ENCODE measurements around the gene P2RY11.
A peak's percentile ranks its signal among the peaks of the same experiment; 100 is the strongest.

P2RY11 gene

DNA sequence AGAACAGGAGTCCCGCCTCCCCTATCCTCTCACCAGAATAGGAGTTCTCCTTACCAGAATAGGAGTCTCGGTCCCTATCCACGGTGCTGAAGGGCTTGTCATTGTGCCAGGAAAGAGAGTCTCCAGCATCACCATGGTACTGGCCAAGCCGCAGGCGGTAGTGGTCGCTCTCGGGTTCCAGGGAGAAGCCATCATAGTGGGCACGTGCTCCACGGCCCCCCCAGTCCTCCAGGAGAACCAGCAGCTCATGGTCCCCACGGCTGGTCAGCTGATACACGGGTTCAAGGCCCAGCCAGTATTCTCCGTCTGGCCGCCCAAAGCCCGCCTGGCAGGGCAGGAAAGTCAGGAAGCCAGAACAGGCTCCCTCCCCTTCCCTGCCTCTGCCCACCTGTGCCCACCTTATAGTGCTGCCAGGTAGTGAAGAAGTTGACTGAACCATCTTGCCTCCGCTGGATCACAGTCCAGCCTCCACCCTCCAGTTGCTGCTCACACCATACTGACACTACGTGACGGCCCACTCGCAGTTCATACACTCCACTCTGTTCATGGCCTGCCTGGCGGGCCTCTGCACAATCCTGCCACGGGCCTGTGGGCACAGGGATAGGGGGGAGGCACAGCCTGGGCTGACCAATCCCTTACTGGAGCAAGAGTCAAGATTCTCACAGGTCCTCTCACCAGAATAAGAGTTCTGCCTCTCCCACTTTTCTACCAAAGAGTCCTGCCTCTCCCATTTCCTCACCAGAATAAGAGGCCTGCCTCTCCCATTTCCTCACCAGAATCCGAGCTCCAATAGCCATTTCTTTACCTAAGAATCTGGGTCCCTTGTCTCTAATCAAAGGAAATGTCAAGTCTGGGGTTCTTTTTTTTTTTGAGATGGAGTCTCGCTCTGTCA lies 18.0 kb upstream of the P2RY11 start:
- no peak for DNase-seq (ENCODE audit: low read depth, low spot score)

DNA sequence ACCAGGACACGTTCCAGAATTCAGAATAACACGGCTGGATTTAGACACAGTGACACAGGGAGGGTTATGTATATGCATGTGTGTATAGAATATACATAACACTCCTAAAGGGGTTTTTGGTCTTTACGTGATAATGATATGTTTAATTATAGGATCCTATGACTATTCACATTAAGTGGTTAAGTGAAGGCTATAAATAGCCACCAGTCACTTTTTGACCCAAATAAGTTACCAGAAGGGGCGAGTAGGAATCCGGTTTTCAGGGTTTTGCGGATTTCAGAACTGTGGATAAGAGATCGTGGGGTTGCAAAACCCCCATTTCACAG lies 15.9 kb upstream of the P2RY11 start:
- no peak for DNase-seq (ENCODE audit: low read depth, low spot score)

- DNase-seq (ENCODE audit: low read depth, low spot score), result peak; percentile 77
Observed at GRCh38 chr19:10095948-10096614, 15.4 kb upstream of the P2RY11 start.

DNA sequence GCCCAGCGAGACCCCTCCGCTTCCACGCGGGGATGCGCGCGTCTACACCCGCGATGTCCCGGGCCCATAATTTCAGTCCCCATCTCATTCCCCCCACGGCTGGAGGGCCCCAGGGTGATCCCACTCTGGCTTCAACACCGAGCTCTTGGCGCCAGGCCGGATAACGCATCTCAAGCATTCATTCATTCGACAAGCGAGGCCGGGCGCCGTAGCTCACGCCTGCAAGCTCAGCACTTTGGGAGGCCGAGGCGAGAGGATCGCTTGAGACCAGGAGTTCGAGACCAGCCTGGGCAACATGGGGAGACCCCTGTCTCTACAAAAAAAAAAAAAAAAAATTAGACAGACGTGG lies 14.9 kb upstream of the P2RY11 start:
- no peak for DNase-seq (ENCODE audit: low read depth, low spot score)

DNA sequence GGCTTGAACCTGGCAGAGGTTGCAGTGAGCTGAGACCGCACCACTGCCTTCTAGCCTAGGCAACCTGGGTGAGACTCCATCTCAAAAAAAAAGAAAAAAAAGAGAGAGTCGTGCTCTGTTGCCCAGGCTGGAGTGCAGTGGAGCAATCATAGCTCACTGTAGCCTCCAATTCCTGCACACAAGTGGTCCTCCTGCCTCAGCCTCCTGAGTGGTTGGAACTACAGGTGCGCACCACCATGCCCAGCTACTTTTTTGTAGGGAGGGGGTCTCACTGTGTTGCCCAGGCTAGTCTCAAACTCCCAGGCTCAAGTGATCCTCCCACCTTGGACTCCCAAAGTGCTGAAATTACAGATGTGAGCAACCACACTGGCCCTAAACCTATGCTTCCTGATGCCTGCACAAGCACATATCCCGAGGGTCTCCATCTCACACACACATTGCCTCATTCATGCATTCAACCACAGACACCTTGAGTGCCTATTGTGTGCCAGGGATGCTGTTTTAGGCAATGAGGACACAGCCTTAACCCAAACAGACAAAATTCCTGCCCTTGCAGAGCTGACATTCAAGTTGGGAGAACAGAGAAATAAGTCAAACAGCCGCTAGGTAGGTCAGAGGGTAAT lies 11.2 kb upstream of the P2RY11 start:
- no peak for DNase-seq (ENCODE audit: low read depth, low spot score)

DNA sequence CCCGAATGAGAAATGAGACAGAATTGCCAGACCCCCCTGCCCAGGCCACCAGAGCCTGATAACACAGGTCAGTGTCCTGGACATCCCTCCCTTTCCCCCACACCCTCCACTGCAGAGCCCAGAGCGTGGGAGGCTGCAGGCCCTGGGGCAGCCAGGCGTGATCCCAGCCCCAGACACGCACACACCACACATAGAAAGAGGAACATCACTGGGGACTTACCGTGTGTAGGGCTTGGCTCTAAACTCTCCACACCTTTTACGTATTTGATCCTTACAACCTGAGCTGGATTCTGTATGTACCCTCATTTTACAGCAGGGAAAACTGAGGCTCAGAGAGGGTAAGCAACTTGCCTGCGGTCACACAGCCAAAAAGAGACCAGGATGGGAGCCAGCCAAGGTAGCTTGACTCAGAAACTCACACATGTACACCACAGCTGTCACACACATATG lies 8.7 kb upstream of the P2RY11 start:
- no peak for DNase-seq (ENCODE audit: low read depth, low spot score)

- no peak for DNase-seq (ENCODE audit: low read depth, low spot score)
Observed at GRCh38 chr19:10104130-10104513, 7.4 kb upstream of the P2RY11 start.

- DNase-seq (ENCODE audit: low read depth, low spot score), result peak; percentile 69
Observed at GRCh38 chr19:10104665-10105508, 6.6 kb upstream of the P2RY11 start.

DNA sequence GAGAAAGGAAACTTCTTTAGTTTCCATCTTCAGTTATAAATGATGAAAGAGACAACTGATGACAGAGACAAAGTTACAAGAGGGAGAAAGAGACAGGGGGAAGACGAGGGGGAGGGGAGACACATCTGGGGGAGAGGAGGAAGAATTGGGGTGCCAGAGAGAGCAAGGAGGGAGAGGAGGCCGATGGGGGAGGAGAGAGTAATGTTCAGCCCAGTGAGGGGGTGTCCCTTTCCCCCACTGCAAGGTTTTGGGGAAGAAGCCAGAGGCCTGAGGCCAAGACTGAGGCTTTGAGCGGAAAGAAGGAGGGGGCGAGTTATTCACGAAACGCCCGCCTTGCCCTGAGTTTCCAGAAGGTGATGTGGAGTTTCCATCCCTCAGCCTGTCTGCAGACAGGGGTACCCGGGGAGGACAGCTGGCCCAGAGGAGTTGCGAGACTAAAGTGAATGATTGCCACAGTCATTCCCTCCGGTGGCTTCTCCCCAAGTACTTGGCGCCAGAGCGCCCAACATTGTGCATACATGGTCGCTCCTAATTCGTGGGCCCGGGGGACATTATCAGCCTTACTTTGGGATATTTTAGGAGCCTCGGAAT lies 5.9 kb upstream of the P2RY11 start:
- peak; percentile 56 for DNase-seq (ENCODE audit: low read depth, low spot score)

DNA sequence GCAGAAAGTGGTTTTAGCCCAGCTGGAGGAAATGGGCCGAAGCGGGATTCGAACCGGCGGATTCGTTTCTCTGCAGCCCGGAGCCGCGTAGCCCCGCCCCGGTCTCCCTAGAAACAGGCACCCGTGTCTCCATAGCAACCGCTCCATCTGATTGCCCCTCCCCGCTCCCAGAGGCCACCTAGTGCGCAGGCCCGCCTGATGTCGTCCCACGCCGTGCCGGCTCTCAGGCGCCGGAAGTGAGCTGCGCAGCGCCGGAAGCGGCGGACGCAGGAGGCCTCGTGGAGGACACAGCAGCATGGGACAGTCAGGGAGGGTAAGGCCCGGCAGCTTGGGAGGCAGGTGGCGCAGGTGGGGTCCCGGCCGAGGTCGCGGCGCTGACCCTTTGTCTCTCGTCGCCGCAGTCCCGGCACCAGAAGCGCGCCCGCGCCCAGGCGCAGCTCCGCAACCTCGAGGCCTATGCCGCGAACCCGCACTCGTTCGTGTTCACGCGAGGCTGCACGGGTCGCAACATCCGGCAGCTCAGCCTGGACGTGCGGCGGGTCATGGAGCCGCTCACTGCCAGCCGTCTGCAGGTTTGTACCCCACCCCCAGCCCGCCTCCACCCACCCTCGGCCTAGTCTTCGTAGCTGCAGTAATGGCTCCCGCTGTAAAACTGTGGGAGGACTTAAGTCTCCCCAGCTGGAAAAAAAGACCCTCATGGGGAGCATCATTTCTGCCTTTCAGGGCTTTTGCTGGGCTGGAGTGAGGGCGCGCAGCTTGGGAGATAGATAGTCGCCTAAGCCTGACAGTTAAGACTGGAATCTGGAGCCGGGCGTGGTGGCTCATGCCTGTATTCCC lies 5.2 kb upstream of the P2RY11 start, which contains the start of gene PPAN:
PPAN (plus strand) TSS at position 263 of the 837 bp plus-strand sequence; CDS start at position 296, 33 bp downstream.
- peak; percentile 96 for DNase-seq (ENCODE audit: low read depth, low spot score)

GRCh38 chr19:10107254-10107653 lies 4.2 kb upstream of the P2RY11 start:
- DNase-seq (ENCODE audit: low read depth, low spot score), result no peak

GRCh38 chr19:10107817-10108367 lies 3.6 kb upstream of the P2RY11 start:
- no peak for DNase-seq (ENCODE audit: low read depth, low spot score)

DNA sequence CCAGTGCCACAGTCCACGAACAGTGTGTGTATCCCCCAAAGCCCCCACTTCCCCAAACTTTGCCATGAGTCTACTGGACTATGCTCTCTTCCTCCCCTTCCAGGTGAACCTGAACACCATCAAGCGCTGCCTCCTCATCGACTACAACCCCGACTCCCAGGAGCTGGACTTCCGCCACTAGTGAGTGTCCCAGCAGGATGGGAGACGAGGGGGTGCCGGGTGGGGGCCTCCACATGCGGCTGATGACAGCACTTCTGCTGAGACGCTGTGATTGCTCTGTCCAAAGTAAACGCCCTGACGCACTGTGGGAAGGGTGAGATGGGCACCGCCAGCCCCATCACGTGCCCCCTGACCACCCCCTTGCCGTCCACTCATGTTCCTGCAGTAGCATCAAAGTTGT lies 2.0 kb upstream of the P2RY11 start:
- no peak for DNase-seq (ENCODE audit: low read depth, low spot score)

DNA sequence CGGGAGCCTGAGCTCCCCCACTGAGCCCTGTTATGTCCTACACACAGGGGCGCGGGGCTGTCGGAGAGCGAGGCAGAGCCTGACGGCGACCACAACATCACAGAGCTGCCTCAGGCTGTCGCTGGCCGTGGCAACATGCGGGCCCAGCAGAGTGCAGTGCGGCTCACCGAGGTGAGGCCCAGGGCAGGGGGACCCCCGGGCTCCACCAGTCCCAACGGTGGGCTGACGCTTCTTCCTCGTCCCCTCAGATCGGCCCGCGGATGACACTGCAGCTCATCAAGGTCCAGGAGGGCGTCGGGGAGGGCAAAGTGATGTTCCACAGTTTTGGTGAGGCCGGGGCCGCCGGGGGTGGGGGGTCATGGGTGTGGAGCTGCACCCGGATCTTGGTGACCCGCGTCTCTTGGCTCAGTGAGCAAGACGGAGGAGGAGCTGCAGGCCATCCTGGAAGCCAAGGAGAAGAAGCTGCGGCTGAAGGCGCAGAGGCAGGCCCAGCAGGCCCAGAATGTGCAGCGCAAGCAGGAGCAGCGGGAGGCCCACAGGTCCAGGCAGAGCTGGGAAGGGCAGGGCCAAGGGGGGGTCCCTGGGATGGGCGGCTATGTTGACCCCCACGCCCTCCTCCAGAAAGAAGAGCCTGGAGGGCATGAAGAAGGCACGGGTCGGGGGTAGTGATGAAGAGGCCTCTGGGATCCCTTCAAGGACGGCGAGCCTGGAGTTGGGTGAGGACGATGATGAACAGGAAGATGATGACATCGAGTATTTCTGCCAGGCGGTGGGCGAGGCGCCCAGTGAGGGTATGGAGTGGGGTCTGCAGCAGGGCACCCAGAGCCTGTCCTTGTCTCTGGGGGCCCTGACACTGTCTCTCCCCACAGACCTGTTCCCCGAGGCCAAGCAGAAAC lies 1.2 kb upstream of the P2RY11 start:
- no peak for DNase-seq (ENCODE audit: low read depth, low spot score)

- no peak for DNase-seq (ENCODE audit: low read depth, low spot score)
Observed at GRCh38 chr19:10110972-10111317, 548 bp upstream of the P2RY11 start.

GRCh38 chr19:10112037-10112761 lies 706 bp downstream of the P2RY11 start:
- no peak for DNase-seq (ENCODE audit: low read depth, low spot score)

DNA sequence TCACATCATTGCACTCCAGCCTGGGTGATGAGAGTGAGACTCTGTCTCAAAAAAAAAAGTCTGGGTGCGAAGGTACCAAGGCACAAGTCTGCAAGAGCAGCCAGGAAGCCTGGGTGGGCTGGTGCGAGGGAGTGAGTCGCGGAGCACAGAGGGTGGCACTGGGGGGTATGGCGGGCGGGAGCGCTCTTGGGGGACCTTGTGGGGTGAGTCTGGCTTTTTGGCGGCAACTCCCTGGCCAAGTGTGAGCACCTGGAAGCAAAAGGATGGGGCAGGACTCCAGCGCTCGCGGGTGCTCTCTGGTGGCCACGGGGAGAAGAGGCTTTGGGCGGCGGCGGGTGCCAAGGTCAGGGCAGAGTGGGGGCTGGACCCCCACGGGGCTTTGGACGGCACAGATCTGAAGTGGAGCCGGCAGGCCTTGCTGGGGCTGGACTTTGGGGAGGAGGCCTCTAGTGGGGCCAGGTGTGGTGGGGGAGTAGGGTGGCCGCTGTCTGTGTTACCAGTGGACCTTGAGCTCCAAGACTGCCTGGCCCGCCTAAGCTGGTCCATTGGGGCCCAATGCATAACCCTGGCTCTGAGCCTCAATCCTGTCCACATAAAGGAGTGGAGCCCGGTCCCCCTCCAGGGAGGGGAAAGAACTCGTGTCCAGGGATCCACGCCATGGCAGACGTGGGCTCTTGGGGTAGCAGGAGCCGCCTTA lies 1.6 kb downstream of the P2RY11 start:
- no peak for DNase-seq (ENCODE audit: low read depth, low spot score)

DNA sequence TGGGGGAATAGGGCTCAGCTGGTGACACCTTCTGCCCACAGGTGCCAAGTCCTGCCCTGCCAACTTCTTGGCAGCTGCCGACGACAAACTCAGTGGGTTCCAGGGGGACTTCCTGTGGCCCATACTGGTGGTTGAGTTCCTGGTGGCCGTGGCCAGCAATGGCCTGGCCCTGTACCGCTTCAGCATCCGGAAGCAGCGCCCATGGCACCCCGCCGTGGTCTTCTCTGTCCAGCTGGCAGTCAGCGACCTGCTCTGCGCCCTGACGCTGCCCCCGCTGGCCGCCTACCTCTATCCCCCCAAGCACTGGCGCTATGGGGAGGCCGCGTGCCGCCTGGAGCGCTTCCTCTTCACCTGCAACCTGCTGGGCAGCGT lies 2.1 kb downstream of the P2RY11 start:
- DNase-seq (ENCODE audit: low read depth, low spot score), result no peak

All from activated CD4-positive, CD25-positive, alpha-beta regulatory T cell treated with anti-CD3 and anti-CD28 coated beads, Interleukin-2, amount 50 U/mL, for 16 hours (primary cell).